Measurements from ENCODE around the gene CTPS2.
"Not testable (repeated sequence)": the region's sequence is repeated elsewhere in the genome, so short reads cannot be mapped to it uniquely, and the experiment has no call there.

Gene CTPS2

GRCh38 chrX:16610121-16610621 is 102.3 kb downstream of the CTPS2 start:
- in situ Hi-C loops (cut with HindIII; ENCODE audit: low sequenced_read_pairs) = no loop called here

- in situ Hi-C loops (cut with HindIII; ENCODE audit: low sequenced_read_pairs) = no loop called here
These were observed 106.2 kb downstream of the CTPS2 start for GRCh38 chrX:16606142-16606720.

DNA sequence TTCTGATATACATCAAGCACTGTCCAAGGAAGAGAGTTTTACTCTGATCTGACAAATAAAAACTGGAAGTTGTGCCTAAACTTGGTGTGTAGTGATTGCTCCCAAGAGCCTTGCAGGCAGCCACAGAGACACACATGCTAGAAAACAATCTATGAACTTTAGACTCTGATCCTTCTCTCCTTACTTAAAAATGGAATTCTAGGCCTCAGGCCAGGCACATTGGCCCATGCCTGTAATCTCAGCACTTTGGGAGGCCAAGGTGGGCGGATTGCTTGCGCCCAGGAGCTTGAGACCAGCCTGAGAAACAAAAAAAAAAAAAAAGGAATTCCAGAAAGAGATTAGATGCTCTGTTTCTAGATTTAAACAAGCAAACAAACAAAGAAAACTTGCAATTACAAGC is 108.1 kb downstream of the CTPS2 start:
- in situ Hi-C loops (cut with HindIII; ENCODE audit: low sequenced_read_pairs) = no loop called here

GRCh38 chrX:16603822-16604221 is 108.6 kb downstream of the CTPS2 start:
- in situ Hi-C loops (cut with HindIII; ENCODE audit: low sequenced_read_pairs) = no loop called here

GRCh38 chrX:16603235-16603634 is 109.2 kb downstream of the CTPS2 start:
- in situ Hi-C loops (cut with HindIII; ENCODE audit: low sequenced_read_pairs) = not testable (repeated sequence)

DNA sequence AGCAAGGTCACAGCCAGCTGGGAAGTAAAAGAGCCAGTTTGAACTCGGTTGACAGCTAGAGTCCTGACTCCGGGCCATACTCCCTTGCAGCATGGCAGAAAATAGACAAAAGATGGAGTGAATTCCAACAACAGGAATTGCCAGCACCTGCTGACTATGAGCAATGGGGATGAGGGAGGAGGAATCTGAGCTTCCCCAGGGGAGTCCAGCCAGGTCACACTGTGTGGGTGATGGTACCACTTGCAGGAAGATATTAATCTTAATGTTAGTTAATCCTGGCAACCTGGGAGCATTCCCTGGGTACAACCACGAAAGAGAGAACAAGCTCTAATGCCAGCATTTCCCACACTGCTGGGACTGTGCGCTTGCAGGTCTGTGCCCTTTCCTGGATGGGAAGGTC is 110.6 kb downstream of the CTPS2 start:
- in situ Hi-C loops (cut with HindIII; ENCODE audit: low sequenced_read_pairs) = no loop called here

- in situ Hi-C loops (cut with HindIII; ENCODE audit: low sequenced_read_pairs) = no loop called here
These were observed 118.0 kb downstream of the CTPS2 start for GRCh38 chrX:16594490-16594889.

- in situ Hi-C loops (cut with HindIII; ENCODE audit: low sequenced_read_pairs) = no loop called here
These were observed 118.7 kb downstream of the CTPS2 start for GRCh38 chrX:16593801-16594200.

- in situ Hi-C loops (cut with HindIII; ENCODE audit: low sequenced_read_pairs) = no loop called here
These were observed 120.2 kb downstream of the CTPS2 start for GRCh38 chrX:16592194-16592770.

DNA sequence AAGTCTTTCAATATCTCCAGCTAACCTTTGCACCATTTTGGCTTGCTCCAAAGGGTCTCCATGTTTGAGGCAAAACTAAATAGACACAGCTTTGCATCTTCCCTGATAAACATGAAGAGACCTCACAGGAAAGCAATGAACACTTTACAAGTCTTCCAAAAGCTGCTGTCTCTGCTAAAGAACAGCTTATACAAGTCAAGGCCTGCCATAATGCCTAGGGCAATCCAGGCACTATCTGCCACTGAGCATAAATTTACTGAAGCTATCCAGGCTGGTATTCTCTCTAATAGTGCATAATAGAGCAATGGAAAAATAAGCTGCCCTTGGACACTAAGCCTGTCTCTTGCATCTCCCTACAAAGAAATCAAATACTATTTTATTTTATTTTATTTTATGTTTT is 122.6 kb downstream of the CTPS2 start:
- in situ Hi-C loops (cut with HindIII; ENCODE audit: low sequenced_read_pairs) = no loop called here

DNA sequence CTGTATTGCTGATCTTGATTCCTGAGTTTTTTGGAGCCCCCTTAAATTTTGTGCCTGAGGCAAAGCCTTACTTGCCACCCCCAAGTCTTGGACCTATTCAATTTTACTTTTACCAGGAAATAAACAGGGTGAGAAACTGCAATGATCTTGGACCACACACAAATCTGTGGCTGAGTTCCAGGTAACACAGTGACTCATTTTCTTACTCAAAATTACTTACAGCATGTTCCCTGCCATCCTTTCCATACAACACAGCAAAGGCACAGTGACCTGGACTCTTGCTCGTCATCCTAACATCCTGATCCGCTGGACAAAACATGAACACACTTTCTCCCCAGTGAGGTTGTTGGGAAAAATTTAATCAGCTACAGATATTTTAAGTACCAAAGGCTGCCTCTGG is 123.3 kb downstream of the CTPS2 start:
- in situ Hi-C loops (cut with HindIII; ENCODE audit: low sequenced_read_pairs) = no loop called here

DNA sequence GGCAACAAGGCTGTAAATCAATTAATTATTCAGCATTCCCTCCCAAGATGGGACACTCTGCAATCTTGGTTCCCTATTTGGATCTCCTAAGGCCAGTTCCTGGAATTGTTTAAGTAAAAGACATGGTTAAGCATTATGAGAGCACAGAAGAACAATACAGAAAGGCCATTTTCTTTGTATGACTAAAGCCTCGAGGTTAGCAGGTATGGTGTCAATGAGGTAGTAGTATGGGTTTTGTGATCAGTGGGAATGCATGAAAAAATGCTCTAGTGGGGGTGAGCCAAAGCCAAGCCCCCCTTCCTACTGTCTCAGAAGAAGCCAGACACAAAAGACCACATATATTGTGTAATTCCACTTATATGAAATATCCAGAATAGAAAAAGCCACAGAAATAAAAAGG is 124.2 kb downstream of the CTPS2 start:
- in situ Hi-C loops (cut with HindIII; ENCODE audit: low sequenced_read_pairs) = no loop called here

DNA sequence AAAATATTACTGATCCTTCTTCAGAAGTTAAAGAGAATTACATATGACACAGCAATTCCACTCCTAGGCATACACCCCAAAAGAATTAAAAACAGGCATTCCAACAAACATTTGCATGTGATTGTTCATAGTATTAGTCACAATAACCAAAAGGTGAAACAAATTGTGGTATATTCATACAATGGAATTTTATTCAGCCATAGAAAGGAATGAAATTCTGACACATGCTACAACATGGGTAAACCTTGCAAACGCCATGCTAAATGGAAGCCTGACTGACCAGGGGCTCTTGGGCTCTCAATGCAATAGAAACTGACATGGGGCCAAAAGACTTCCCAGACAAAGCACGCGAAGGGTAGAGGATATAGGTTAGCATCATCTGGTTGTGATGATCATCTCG is 124.6 kb downstream of the CTPS2 start:
- in situ Hi-C loops (cut with HindIII; ENCODE audit: low sequenced_read_pairs) = no loop called here

DNA sequence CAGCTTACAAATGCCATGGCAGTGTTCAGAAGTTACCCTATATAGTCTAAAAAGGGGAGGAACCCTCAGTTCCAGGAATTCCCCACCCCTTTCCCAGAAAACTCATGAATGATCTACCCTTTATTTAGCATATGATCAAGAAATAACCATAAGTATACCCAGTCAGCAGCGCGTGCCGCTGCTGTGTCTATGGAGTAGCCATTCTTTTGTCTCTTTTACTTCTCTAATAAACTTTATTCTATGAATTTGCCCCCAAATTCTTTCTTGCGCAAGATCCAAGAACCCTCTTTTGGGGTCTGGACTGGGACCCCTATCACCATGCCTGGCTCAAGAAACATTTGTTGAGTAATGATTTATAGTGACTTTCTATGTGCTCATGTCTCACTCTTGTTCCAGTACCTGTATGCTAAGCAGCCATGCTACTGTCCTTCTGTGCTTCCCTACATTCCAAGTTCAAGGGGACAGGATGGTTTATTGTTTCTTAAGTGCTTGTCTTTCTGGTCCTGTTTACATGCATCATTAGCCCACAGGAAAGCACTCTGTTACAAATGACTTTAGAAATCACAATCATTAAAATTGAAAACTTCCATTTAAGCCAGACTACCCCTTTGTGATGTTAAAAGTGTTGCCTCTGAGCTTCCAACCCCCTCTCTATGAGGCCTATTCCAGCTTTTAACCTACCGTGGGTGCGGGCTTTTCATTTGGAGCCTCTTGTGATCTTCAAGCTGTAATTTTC is 125.9 kb downstream of the CTPS2 start:
- in situ Hi-C loops (cut with HindIII; ENCODE audit: low sequenced_read_pairs) = no loop called here

GRCh38 chrX:16585486-16586376 is 126.7 kb downstream of the CTPS2 start:
- in situ Hi-C loops (cut with HindIII; ENCODE audit: low sequenced_read_pairs) = no loop called here

DNA sequence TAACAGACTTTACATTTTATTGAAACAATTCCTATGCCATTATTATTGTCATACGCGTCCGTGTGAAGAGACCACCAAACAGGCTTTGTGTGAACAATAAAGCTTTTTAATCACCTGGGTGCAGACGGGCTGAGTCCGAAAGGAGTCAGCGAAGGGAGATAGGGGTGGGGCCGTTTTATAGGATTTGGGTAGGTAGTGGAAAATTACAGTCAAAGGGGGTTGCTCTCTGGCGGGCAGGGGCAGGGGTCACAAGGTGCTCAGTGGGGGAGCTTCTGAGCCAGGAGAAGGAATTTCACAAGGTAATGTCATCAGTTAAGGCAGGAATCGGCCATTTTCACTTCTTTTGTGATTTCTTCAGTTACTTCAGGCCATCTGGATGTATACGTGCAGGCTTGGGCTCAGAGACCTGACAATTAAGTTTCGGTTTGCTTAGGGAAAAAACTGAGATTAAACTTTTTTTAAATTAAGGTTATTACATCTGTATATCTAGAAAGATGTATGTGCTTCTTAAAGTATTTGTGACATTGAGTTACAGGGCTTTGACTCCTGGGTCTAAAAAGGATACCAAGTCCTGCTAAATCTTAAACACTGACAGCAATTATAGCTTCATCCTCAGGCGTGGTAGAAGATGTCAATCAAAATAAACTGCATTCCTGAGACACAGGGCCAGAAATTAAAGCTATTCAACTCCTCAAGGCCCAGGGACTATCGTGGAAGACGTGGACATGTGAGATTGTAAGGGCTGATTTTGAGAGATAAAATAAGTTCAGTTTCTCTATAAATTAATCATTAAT is 132.3 kb downstream of the CTPS2 start:
- in situ Hi-C loops (cut with HindIII; ENCODE audit: low sequenced_read_pairs) = not testable (repeated sequence)

- in situ Hi-C loops (cut with HindIII; ENCODE audit: low sequenced_read_pairs) = no loop called here
These were observed 133.0 kb downstream of the CTPS2 start for GRCh38 chrX:16579517-16579916.

DNA sequence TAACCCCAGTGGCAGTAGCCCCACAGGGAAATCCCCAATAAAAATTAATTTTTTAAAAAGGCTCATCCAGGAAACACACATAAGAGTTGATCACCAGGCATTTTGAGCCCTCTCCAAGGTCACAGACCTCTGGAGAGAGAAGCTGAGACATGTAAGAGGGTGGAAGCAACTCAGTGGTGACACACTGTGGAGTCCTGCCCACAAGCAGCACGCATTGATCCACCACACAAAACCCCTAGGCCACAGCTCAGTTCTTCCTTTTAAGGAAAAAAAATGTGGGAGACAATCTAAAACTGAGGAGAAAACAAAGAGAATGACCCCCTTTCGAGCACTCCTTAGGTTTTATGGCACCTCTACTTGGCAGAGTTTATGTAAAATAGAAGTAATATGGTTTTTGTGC is 134.3 kb downstream of the CTPS2 start:
- in situ Hi-C loops (cut with HindIII; ENCODE audit: low sequenced_read_pairs) = no loop called here

DNA sequence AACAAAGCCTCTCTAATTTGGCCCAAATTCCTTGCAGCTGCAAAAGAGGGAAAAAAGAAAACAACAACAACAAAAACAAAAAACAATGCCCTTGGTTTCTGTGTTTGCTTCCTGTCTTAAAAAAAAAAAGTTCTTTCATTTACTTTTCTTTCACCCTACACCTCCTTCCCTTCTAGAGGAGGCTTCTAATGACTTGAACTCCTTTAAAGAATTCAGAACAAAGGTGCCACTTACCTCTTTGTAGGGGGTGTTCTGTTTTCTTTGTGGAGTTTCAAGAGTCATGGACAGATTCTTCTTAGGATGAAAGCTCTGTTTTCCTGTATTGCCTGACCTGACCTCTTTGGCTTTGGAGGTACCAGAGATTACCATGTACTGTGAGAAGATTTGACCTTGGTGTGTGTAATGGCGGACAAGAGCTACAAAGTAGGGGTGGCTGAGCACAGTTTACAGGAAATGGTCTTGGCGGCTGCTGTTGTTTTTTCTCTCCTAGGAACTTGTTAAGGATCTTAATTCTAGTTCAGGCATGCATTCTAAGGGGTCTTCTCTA is 134.9 kb downstream of the CTPS2 start:
- in situ Hi-C loops (cut with HindIII; ENCODE audit: low sequenced_read_pairs) = no loop called here

DNA sequence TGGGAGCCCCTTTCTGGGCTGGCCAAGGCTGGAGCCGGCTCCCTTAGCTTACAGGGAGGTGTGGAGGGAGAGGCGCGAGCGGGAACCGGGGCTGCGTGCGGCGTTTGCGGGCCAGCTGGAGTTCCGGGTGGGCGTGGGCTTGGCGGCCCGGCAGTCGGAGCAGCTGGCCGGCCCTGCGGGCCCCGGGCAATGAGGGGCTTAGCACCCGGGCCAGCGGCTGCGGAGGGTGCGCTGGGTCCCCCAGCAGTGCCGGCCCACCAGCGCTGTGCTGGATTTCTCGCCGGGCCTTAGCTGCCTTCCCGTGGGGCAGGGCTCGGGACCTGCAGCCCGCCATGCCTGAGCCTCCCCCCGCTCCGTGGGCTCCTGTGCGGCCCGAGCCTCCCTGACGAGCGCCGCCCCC is 137.1 kb downstream of the CTPS2 start:
- in situ Hi-C loops (cut with HindIII; ENCODE audit: low sequenced_read_pairs) = not testable (repeated sequence)

Data from endothelial cell of hepatic sinusoid (primary cell).